Measurements from ENCODE around the gene GREB1.

GREB1 gene

DNA sequence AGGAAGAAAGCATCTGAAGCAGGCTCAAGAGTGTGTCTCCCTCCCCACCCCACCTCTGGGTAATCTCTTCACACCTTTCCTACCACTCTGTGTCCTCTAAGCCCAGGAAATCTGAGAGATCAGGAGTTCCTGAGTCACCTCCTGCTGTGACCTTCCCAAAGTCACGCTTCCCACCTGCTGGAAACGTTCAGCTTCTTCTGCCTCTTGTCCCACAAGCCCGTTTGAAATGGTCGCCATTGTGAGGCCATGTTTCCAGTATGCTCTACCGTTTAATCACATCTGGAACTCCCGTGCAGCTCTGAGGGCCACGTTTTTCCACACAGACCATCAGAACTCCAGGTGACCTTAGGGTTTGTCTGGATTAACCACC is 25.9 kb downstream of the GREB1 start:
- TF ChIP-seq, protein P1, sequence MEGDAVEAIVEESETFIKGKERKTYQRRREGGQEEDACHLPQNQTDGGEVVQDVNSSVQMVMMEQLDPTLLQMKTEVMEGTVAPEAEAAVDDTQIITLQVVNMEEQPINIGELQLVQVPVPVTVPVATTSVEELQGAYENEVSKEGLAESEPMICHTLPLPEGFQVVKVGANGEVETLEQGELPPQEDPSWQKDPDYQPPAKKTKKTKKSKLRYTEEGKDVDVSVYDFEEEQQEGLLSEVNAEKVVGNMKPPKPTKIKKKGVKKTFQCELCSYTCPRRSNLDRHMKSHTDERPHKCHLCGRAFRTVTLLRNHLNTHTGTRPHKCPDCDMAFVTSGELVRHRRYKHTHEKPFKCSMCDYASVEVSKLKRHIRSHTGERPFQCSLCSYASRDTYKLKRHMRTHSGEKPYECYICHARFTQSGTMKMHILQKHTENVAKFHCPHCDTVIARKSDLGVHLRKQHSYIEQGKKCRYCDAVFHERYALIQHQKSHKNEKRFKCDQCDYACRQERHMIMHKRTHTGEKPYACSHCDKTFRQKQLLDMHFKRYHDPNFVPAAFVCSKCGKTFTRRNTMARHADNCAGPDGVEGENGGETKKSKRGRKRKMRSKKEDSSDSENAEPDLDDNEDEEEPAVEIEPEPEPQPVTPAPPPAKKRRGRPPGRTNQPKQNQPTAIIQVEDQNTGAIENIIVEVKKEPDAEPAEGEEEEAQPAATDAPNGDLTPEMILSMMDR (IDR thresholded peaks at IDR 0.05; ENCODE audit: insufficient read depth, low read depth, low read length, missing control alignments): no peak
- DNase-seq (ENCODE audit: low read depth): no peak
- H3K4me3 ChIP-seq (ENCODE audit: low read depth, low read length): no peak overlapping the region

- TF ChIP-seq, protein P1 (IDR thresholded peaks at IDR 0.05; ENCODE audit: insufficient read depth, low read depth, low read length, missing control alignments): no peak
- no peak for DNase-seq (ENCODE audit: low read depth)
- H3K4me3 ChIP-seq (ENCODE audit: low read depth, low read length): no peak overlapping the region
Measured at GRCh38 chr2:11560806-11561205, 27.0 kb downstream of the GREB1 start.

GRCh38 chr2:11562011-11562410 is 28.2 kb downstream of the GREB1 start:
- no peak overlapping the region for H3K4me3 ChIP-seq (ENCODE audit: low read depth, low read length)
- TF ChIP-seq, protein P1 (IDR thresholded peaks at IDR 0.05; ENCODE audit: insufficient read depth, low read depth, low read length, missing control alignments): no peak
- no peak for DNase-seq (ENCODE audit: low read depth)

GRCh38 chr2:11562476-11562875 is 28.6 kb downstream of the GREB1 start:
- DNase-seq (ENCODE audit: low read depth): no peak
- TF ChIP-seq, protein P1 (IDR thresholded peaks at IDR 0.05; ENCODE audit: insufficient read depth, low read depth, low read length, missing control alignments): no peak
- H3K4me3 ChIP-seq (ENCODE audit: low read depth, low read length): no peak overlapping the region

DNA sequence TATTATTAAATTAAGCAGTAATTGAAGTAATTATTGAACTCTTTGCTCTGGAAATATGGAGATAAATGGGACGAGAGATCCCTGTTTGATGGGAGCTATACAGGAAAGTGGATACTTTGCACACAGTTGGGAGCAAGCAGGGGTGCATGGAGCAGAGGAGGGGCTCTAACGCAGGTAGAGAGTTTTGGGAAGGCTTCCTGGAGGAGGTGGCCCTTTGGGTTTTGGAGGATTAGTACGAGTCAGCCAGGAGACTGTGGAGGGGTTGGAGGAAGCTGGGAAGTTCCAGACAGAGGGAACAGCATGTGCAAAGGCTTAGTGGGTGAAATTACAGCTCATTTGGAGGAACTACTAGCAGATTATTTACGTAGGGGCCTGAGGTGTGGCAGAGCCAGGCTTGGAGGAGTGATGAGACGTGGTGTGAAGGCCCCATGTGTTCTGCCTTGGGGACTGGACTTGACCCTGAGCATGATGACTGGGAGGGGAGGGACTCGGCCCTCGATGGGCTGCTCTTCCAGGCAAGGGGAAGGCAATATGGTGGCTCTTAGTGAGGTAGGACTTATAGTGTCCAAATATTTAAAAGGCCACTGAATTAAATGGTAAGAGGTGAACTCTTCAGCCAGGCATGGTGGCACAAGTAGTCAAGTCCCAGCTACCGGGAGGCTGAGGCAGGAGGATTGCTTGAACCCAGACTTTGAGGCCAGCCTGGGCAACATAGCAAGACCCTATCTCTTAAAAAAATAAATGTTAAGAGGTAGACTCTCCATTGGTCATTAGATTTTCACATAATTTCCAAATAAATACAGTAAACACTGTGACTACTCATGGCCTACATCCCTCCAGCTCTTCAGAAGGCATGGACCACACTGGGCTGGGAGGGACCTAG is 30.2 kb downstream of the GREB1 start:
- no peak for DNase-seq (ENCODE audit: low read depth)
- TF ChIP-seq, protein P1 (IDR thresholded peaks at IDR 0.05; ENCODE audit: insufficient read depth, low read depth, low read length, missing control alignments): no peak
- no peak overlapping the region for H3K4me3 ChIP-seq (ENCODE audit: low read depth, low read length)

DNA sequence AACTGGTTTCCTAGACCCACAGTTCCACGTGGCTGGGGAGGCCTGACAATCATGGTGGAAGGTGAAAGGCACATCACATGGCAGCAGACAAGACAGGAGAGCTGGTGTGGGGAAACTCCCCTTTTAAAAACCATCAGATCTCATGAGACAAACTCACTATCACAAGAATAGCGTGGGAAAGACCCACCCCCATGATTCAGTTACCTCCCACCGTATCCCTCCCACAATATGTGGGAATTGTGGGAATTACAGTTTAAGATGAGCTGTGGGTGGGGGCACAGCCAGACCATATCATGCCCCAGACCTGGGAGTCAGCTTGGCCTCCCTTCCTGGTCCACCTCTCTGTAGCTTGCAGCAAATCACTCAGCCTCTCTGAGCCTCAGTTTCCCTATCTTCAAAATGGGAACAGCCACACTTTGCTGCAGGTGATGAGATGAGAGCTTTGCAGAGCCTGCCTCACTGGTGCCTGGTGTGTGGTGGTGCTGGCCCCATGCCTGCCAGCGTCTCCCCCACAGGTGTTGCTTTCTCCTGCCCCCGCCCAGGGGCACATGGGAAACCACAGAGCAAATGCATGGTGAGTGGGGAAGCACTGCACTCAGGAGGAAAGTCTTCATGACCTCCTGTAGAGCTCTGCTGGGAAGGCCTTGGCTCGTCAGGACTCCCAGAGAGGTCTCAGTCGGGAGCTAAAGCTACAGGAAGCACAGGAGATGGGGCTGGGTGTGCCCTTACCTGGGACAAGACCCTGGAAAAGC is 31.1 kb downstream of the GREB1 start:
- TF ChIP-seq, protein P1 (IDR thresholded peaks at IDR 0.05; ENCODE audit: insufficient read depth, low read depth, low read length, missing control alignments): no peak
- no peak overlapping the region for H3K4me3 ChIP-seq (ENCODE audit: low read depth, low read length)
- no peak for DNase-seq (ENCODE audit: low read depth)

Data from GM12865 (cell line).